Stimulated activated CD4-positive, alpha-beta T cell treated with anti-CD3 and anti-CD28 coated beads, Interleukin-4, amount 100 ng/mL, for 24 hours (primary cell): ENCODE measurements around the gene C5orf34.
"Not testable (repeated sequence)": the region's sequence is repeated elsewhere in the genome, so short reads cannot be mapped to it uniquely, and the experiment has no call there.

Experiments used
- DNase-seq: peaks from one replicate; pipeline ENCODE4 v3.0.0-alpha.2; 2020

Gene C5orf34

DNA sequence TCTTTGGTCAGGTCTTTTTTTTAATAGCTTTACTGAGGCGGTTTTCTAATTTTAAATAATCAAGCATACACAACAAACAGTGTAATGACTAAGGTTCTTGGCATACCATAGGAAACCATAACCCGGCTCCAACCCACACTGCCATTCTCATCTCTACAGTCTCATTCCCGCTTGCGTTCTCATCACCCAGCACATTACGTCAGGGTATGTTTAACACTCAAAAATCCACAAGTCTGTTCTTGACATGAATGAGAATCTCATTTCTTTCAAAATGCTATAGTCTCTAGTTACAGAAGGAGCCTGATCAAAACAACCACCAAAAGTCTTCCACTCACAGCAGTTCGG, 505 bp downstream of the C5orf34 start:
- peak; percentile 66 for DNase-seq

- DNase-seq: no peak
Measured at GRCh38 chr5:43514025-43514424, 923 bp downstream of the C5orf34 start.

- DNase-seq: not testable (repeated sequence)
Measured at GRCh38 chr5:43511062-43511461, 3.9 kb downstream of the C5orf34 start.

DNA sequence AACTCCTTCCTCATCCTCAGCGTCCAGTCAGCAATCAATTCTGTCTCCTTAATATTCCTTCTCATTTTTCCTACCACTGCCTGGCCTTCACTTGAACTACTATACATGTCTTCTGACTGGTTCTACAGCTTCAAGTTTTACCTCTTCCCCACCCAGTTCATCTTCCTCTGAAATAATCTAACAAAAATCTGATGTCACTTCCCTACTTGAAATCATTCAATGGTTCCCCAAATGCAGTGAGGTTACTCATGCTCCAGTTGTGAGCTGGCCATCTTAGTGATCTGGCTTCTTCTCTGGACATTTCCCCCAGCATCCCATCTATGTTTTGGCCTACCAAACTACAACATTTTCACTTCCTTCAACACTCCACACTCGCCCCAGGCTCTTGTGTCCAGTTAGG, 16.4 kb downstream of the C5orf34 start:
- DNase-seq: no peak

DNA sequence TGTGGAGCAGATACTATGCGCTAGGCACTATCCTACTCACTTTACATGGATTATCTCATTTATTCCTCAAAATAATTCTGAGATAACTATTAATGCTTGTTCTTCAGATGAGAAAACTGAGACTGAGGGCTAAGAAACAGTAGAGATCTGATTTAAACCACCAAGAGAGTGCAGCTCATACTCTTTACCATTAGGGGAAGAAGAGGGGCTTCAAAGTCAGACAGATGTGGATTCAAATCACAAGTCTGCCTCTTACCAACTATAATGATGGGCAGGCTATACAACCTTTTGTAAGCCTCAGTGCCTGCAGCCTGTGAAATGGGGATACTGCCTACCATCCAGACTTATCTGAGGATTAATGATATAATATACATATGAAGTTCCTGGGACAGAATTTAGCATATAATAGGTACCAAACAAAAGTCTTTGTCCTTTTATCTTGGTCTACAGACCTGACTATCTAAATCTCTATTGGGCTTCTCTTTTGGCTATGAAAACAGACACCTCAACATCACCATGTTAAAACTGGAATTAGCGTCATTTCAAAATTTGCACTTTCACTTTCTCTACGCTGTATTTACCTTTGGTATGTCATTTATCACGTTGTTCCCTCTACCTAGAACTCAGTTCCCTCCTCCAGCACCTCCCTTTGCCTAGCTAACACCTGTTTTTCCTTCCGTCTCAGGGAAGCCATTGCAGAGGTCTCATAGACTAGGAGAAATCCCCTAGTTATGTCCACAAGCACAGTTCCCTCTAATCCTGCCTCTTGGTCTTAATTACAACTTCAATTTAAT, 17.4 kb downstream of the C5orf34 start:
- DNase-seq: no peak

GRCh38 chr5:43491326-43491725, 23.6 kb downstream of the C5orf34 start:
- no peak for DNase-seq

- DNase-seq: no peak
Measured at GRCh38 chr5:43486353-43486752, 28.6 kb downstream of the C5orf34 start.

DNA sequence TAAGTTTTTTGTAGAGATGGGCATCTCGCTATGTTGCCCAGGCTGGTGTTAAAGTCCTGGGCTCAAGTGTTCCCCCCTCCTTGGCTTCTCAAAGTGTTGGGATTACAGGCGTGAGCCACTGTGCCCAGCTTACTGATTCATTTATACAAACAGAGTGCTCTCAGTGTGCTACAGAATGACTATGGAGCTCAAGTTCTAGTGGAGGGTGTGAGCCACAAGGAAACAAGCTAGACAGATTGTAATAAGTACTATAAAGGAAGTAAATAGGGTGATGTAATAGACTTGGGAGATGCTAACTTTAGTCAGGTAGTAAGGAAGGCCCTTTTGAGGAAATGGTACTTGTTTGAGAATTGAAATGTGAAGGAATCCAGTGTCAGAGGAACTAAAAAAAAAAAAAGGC, 29.5 kb downstream of the C5orf34 start:
- no peak for DNase-seq

GRCh38 chr5:43484106-43484849, 30.7 kb downstream of the C5orf34 start:
- DNase-seq: peak; percentile 89

- peak; percentile 87 for DNase-seq
Measured at GRCh38 chr5:43483298-43484105, 31.4 kb downstream of the C5orf34 start, which contains the start of gene TMEM267. TSS of gene TMEM267 (minus strand) at chr5:43483865. CDS start at chr5:43453969, 29,896 bp downstream.

DNA sequence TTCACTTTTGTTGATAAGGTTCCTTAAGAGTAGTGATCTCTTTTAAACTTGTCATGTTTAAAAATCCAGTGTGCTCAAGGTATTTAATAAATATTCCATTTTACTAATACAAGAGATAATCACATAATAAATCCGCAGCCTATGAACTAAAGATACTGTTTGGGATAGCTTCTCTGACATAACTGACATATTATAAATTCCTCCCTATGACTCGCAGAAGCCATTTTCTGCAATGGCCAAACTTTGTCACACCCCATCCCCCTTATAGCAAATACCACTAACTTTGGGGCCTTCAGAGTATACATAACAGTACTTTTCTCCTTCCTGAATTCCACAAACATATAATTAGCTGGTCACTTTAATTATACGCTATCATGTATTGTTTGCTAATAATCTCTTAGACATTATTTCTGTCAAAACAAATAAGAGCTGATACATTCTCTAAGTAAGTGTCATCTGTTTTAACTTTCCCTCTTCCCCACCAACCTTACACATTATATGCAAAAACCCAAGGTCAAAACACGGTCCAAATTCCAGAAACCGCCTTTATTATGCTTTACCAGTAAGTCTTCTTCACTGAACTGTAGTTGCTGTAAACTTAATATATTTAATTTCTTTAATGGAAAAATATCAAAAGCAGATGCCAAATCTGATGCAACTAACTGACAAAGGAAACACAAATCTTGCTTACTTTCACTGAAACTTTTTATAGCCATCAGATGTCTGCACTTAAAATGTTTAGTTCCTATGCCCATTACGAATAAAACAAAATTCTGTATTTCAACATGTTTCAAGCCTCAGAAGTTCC, 32.3 kb downstream of the C5orf34 start:
- DNase-seq: no peak

DNA sequence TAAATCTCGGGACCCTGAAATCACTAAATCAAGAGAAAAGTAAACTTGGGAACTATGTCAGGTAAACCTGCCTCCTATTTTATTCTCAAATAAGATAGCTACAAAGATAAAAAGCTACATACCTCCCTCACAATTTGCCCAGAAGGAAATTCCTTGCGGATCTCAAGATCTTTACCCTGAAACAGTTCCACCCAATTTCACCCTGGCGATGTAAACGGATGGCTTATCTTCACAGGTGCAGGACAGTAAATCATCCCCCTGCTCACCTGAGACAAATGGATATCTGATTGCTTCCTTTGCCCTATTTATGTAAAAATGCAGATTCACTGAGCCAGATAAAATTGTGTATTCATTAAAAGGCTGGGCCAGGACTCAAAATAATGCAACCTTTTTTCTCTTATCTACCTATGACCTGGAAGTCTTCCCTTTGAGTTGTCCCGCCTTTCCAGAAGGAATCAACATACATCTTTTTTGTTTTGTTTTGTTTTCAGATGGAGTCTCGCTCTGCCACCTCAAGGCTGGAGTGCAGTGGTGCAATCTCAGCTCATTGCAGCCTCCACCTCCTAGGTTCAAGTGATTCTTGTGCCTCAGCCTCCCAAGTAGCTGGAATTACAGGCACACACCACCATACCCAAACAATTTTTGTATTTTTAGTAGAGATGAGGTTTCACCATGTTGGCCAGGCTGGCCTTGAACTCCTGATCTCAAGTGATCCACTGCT, 45.1 kb downstream of the C5orf34 start:
- DNase-seq: no peak

- no peak for DNase-seq
Measured at GRCh38 chr5:43467100-43467499, 47.8 kb downstream of the C5orf34 start.

- DNase-seq: not testable (repeated sequence)
Measured at GRCh38 chr5:43465455-43465854, 49.5 kb downstream of the C5orf34 start.

DNA sequence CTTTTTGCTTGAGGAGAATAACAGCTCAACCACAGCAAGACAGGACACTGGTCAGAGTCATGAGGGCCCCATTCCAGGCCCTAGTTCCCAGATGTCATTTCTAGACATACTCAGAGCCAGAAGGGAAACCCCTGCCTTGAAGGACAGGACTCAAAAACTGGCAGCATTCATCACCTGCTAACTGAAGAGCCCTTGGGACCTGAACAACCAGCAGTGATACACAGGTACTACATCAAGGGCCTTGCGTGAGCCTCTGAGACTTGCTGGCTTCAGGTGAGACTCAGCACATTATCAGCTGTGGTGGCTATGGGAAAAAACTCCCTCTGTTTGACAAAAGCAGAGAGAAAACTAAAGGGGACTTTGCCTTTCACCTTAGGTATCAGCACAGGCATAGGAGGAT, 53.9 kb downstream of the C5orf34 start:
- DNase-seq: no peak

DNA sequence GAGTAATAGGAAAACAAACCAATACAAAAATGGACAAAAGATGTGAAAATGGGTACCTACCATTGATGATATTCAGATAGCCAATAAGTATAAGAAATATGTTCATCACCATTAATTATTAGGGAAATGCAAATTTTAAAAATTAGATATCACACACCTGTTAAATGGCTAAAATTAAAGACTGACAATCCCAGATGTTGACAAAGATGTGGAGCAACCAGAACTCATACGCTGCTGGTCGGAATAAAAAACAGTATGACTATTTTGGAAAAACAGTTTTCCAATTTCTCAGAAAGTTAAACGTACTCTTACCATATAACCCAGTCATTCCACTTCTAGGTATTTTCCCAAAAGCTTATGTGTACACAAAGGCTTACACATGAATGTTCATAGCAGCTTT, 58.4 kb downstream of the C5orf34 start:
- DNase-seq: no peak

DNA sequence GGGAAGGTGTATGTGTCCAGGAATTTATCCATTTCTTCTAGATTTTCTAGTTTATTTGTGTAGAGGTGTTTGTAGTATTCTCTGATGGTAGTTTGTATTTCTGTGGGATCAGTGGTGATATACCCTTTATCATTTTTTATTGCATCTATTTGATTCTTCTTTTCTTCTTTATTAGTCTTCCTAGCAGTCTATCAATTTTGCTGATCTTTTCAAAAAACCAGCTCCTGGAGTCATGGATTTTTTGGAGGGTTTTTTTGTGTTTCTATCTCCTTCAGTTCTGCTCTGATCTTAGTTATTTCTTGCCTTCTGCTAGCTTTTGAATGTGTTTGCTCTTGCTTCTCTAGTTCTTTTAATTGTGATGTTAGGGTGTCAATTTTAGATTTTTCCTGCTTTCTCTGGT, 73.4 kb downstream of the C5orf34 start:
- DNase-seq: not testable (repeated sequence)

GRCh38 chr5:43437062-43437660, 77.8 kb downstream of the C5orf34 start:
- DNase-seq: no peak
